Osteocyte (in vitro differentiated cells): ENCODE data around the gene MRPL38. TPM values are rescaled to one million over a fixed set of nuclear protein-coding genes. Genes with fewer than 3 reads are reported as not detected.

Experiments
- DNase-seq: peaks from one replicate; pipeline ENCODE4 v3.0.0; 2021; ENCODE audit warnings: mixed read lengths; ENCODE audit not compliant: unreplicated experiment; ENCODE audit errors: extremely low spot score
- H3K27ac Mint-ChIP-seq: one replicate; pipeline ENCODE4 v1.8.0; 2021; ENCODE audit warnings: mild to moderate bottlenecking, mixed read lengths; ENCODE audit not compliant: unreplicated experiment
- H3K27me3 Mint-ChIP-seq: one replicate; pipeline ENCODE4 v1.8.0; 2021; ENCODE audit warnings: mixed read lengths; ENCODE audit not compliant: unreplicated experiment
- H3K36me3 Mint-ChIP-seq: one replicate; pipeline ENCODE4 v1.8.0; 2021; ENCODE audit warnings: mixed read lengths; ENCODE audit not compliant: unreplicated experiment
- H3K4me1 Mint-ChIP-seq: one replicate; pipeline ENCODE4 v1.8.0; 2021; ENCODE audit warnings: mixed read lengths; ENCODE audit not compliant: unreplicated experiment
- H3K4me3 Mint-ChIP-seq: one replicate; pipeline ENCODE4 v1.8.0; 2021; ENCODE audit warnings: mild to moderate bottlenecking, moderate library complexity, mixed read lengths; ENCODE audit not compliant: unreplicated experiment
- H3K9me3 Mint-ChIP-seq: one replicate; pipeline ENCODE4 v1.8.0; 2021; ENCODE audit warnings: mixed read lengths; ENCODE audit not compliant: unreplicated experiment
- total RNA-seq: library from RNA; stranded (reverse); gene quantifications from 2 replicates; pipeline ENCODE4 v1.2.1, GENCODE V29; 2021
- TF ChIP-seq, protein P1 (sequence below): fragments of 200-600 bp; sonication (generic); IDR thresholded peaks from 2 replicates; pipeline ENCODE4 v1.5.0; 2021; ENCODE audit warnings: antibody characterized with exemption, mild to moderate bottlenecking, moderate library complexity

Gene MRPL38
- total RNA-seq, 1 donor from 2014 or later = 73.6 TPM

DNA sequence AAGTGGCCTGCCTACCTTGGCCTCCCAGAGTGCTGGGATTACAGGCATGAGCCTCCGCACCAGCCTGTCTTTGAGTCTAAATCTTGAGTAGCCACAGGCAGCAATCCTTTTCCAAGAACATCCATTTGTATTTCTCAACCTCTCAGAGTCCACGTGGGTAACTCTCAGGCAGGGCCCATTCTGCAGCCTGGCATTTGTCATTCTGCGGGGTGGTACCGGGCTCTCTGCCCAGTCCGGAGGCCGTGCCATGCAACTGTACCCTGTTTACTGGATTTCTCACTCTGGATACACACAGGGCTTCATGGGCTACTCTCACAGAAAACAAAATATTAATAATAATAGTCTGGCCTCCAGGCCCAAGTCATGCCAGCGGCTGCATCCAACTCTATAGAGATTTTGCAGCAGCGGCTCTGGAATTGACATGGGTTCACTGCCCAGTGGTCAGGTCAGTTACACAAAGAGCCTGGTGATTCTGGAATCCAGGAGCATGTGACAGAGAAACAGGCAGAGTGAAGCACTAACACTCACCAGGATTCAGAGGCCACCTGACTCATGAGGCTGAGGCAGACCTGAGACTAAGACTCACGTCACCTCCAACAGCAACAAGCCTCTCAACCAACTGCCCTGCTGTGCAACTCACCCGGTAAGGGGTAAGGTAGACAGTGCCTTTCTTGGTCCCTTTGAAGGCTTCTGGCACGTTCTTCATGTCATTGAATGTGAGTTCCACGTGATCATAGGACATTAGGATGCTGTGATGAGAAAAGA is 53.6 kb downstream of the MRPL38 start:
- H3K4me3 Mint-ChIP-seq = no peak overlapping the region
- TF ChIP-seq, protein P1, sequence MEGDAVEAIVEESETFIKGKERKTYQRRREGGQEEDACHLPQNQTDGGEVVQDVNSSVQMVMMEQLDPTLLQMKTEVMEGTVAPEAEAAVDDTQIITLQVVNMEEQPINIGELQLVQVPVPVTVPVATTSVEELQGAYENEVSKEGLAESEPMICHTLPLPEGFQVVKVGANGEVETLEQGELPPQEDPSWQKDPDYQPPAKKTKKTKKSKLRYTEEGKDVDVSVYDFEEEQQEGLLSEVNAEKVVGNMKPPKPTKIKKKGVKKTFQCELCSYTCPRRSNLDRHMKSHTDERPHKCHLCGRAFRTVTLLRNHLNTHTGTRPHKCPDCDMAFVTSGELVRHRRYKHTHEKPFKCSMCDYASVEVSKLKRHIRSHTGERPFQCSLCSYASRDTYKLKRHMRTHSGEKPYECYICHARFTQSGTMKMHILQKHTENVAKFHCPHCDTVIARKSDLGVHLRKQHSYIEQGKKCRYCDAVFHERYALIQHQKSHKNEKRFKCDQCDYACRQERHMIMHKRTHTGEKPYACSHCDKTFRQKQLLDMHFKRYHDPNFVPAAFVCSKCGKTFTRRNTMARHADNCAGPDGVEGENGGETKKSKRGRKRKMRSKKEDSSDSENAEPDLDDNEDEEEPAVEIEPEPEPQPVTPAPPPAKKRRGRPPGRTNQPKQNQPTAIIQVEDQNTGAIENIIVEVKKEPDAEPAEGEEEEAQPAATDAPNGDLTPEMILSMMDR = no peak
- peaks cover 35% of the 10 kb centered on the region for H3K36me3 Mint-ChIP-seq

DNA sequence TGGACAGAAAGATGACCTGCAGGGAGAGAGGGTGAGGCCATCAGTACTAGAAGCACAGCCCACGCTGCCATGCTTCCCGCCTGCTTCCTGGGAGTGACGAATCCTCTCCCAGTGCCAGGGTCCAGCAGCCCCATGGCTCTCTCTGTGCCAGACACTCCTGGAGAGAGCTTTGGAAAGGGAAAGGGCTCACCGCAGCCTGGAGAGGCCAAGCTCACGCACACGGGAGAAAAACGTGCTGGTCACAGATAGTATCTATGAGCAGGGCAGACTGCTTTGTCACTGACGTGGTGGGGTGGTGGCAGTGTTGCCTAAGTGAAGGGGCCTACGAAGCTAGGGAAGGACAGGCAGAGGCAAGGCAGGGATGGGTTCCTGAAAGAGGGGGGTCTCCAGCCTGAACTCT is 55.0 kb downstream of the MRPL38 start:
- H3K4me3 Mint-ChIP-seq = no peak overlapping the region
- peaks cover 40% of the 10 kb centered on the region for H3K36me3 Mint-ChIP-seq
- H3K27ac Mint-ChIP-seq = no peak overlapping the region
- no peaks in the 10 kb centered on the region for H3K27me3 Mint-ChIP-seq
- no peak for DNase-seq
- peaks cover 39% of the 10 kb centered on the region for H3K4me1 Mint-ChIP-seq
- no peaks in the 10 kb centered on the region for H3K9me3 Mint-ChIP-seq
- TF ChIP-seq, protein P1 = no peak

More for the DNA sequence above, 53.6 kb downstream of the MRPL38 start:
- H3K4me1 Mint-ChIP-seq = peaks cover 26% of the 10 kb centered on the region
- no peak overlapping the region for H3K27ac Mint-ChIP-seq
- H3K9me3 Mint-ChIP-seq = no peaks in the 10 kb centered on the region
- no peak for DNase-seq
- no peaks in the 10 kb centered on the region for H3K27me3 Mint-ChIP-seq

DNA sequence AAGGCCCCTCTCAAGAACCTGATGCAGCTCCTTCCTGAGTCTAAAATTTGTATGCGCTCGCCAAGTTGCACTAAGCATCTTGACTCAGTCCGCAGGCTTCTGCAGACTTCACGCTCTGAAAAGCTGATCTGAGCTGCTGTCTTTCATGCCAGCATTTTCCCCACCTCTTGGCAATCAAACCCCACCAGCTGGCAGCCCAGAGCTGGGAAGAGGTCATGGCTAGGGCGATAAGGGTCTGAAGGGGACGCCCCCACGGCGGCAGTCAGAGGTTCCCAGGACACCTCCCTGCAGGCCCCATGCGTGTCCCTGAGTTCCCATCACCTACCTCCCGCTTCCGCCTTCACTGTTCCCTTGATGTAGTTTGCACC is 55.4 kb downstream of the MRPL38 start:
- no peak for DNase-seq
- H3K4me3 Mint-ChIP-seq = no peak overlapping the region
- peaks cover 40% of the 10 kb centered on the region for H3K36me3 Mint-ChIP-seq
- H3K27ac Mint-ChIP-seq = no peak overlapping the region
- no peaks in the 10 kb centered on the region for H3K9me3 Mint-ChIP-seq
- TF ChIP-seq, protein P1 = no peak
- no peaks in the 10 kb centered on the region for H3K27me3 Mint-ChIP-seq
- peaks cover 35% of the 10 kb centered on the region for H3K4me1 Mint-ChIP-seq

Other genes starting within 250 kb of the MRPL38 start
- 39.2 and 44.7 TPM in 2 replicates for gene RECQL5, start 237.7 kb downstream of the MRPL38 start, total RNA-seq
- 88.1 and 103 TPM in 2 replicates for gene SAP30BP, start 237.5 kb downstream of the MRPL38 start, total RNA-seq
- gene ITGB4, start 183.4 kb downstream of the MRPL38 start, total RNA-seq = 460 and 524 TPM in 2 replicates
- gene GALK1, start 139.7 kb downstream of the MRPL38 start, total RNA-seq = 30.3 and 31.2 TPM in 2 replicates
- 35.1 and 38.2 TPM in 2 replicates for gene UNK, start 120.1 kb downstream of the MRPL38 start, total RNA-seq
- gene UNC13D, start 60.5 kb downstream of the MRPL38 start, total RNA-seq = 3.3 and 3.6 TPM in 2 replicates
- 83.1 and 88.2 TPM in 2 replicates for gene WBP2, start 49.5 kb downstream of the MRPL38 start, total RNA-seq
- gene TRIM47, start 26.3 kb downstream of the MRPL38 start, total RNA-seq = 33.3 and 40.2 TPM in 2 replicates
- gene TRIM65, start 7.9 kb downstream of the MRPL38 start, total RNA-seq = 26.3 and 26.9 TPM in 2 replicates
- 14.5 and 14.8 TPM in 2 replicates for gene FBF1, start 36.2 kb upstream of the MRPL38 start, total RNA-seq
- 48.0 and 53.4 TPM in 2 replicates for gene ACOX1, start 74.3 kb upstream of the MRPL38 start, total RNA-seq
- gene TEN1, start 74.4 kb upstream of the MRPL38 start, total RNA-seq = 23.7 and 25.2 TPM in 2 replicates
- 8.3 and 9.6 TPM in 2 replicates for gene CDK3, start 96.0 kb upstream of the MRPL38 start, total RNA-seq
- gene EVPL, start 122.4 kb upstream of the MRPL38 start, total RNA-seq = not detected in 2 replicates
- gene SRP68, start 167.6 kb upstream of the MRPL38 start, total RNA-seq = 73.7 and 74.7 TPM in 2 replicates
- not detected in 2 replicates for gene GALR2, start 169.9 kb upstream of the MRPL38 start, total RNA-seq
- gene ZACN, start 174.3 kb upstream of the MRPL38 start, total RNA-seq = not detected in 2 replicates
- 158 and 164 TPM in 2 replicates for gene EXOC7, start 198.9 kb upstream of the MRPL38 start, total RNA-seq
- 0.13 TPM in 2 replicates for gene FOXJ1, start 236.4 kb upstream of the MRPL38 start, total RNA-seq